ENCODE results near the gene POLE4.

Gene POLE4

GRCh38 chr2:74958274-74959105 lies at the start of gene POLE4:
POLE4 (plus strand) TSS chr2:74958643; CDS start chr2:74958680, 37 bp downstream.
- in situ Hi-C loops (cut with MboI; ENCODE audit: low sequenced_read_pairs): no loop called here

DNA sequence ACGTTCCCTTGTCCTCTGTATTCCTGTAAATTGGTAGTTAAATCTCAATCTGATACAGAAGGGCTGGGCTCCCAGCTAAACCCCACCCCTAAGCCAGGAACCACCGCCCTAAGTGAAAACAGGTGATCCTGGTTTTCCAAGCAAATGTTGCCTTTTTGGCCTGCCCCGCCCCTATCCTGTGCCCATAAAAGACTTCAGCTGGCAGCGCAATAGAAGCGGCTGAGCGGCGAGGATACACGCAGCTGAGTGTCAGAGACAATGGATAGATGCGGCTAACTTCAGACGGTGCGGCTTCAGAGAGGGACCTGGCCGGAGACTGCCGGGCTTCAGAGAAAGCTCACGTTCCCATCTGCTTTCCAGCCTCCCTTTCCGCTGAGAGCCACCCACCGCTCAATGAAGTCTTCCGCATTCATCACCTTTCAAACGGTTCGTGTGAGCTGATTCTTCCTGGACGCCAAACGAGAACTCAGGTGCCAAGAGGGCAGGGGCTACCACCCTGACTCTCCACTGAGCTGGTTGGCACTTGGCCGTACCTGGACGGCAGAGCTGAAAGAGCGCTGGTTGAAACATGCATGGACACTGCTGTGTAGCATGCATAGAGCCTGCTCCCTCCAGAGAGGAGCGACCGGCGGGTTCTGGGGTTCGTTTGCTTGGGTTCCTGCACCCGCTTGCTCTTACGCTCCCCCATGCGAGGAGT lies 49.5 kb upstream of the POLE4 start:
- in situ Hi-C loops (cut with MboI; ENCODE audit: low sequenced_read_pairs): no loop called here

GRCh38 chr2:74910245-74910644 lies 48.2 kb upstream of the POLE4 start:
- in situ Hi-C loops (cut with MboI; ENCODE audit: low sequenced_read_pairs): no loop called here

- in situ Hi-C loops (cut with MboI; ENCODE audit: low sequenced_read_pairs): no loop called here
Measured at GRCh38 chr2:74911061-74911460, 47.4 kb upstream of the POLE4 start.

DNA sequence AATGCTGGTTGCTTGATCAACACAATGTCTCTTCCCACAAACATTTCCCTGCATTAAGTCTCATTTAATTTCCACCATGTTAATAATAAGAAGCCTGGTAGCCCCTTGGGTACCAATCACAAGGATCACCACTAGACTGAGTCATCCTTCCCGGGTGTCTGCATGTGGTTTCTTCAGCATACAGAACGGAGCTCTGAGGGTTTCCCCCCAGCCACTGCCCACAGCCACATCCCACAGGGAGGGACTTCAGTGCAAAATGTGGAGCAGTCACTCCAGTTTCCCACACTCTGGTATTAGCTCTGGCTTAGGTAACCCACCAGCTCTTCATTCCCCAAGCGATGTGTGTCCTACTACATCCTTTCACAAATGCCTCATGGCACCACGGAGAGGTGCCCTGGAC lies 42.7 kb upstream of the POLE4 start:
- in situ Hi-C loops (cut with MboI; ENCODE audit: low sequenced_read_pairs): no loop called here

DNA sequence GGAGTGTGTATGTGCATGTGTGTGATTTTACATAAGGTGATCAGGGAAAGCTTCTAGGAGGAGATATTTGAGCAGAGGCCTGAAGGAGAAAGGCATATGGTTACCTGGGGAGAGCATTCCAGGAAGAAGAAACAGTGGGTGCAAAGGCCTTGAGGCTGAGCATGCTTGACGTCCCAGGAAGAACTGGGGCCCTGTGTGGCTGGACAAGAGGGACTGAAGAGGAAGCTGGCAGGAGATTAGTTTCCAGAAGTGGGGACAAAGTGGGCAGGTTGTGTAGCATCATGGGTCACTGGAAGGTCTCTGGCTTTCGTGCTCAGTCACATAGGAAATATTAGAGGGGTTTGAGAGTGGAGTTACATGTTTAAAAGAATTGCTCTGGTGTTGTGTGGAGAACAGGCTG lies 42.0 kb upstream of the POLE4 start:
- in situ Hi-C loops (cut with MboI; ENCODE audit: low sequenced_read_pairs): no loop called here

GRCh38 chr2:74917702-74918619 lies 40.5 kb upstream of the POLE4 start:
- in situ Hi-C loops (cut with MboI; ENCODE audit: low sequenced_read_pairs): no loop called here

DNA sequence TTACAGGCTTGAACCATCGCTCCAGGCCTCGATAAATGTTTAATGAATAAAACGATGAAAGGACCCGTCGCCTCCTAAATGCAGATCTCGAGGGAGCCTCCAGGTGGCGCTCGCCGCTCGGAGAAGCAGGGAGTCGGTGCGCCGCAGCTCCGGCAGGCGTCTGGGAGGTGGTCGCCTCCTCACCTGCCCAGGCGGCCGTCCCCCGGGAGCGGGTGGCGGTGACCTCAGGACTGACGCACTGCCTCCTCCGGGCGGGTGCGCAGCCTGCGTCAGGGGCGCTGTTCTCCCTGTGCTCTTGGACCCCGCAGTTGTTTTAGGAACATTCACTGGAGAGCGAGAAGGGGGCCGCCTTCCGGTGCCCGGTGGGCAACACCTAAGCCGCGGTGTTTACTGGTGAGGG lies 38.6 kb upstream of the POLE4 start:
- in situ Hi-C loops (cut with MboI; ENCODE audit: low sequenced_read_pairs): no loop called here

DNA sequence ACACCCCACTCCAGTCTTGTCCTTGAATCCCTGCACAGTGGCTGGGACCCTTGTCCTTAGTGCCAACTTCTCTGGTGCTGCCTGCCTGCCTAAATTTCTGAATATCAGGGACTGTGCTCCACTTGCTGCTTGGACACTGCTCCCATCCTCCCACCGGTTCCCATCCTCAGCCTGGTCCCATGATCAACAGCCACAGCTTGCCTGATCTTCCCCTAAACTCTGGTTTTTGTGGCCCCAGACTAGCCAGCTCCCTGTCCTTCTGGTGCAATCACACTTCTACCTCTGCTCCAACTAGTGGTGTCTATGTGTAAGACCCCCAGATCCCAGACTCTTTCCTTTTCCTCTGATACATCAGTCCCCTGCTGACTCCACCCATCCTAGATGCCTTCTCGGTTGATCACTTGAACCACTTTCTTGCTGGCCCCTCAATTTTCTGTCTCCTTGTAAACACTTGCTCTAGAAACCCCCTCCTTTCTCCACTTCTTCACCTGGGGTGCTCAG lies 37.2 kb upstream of the POLE4 start:
- in situ Hi-C loops (cut with MboI; ENCODE audit: low sequenced_read_pairs): no loop called here

GRCh38 chr2:74922592-74923227 lies 35.7 kb upstream of the POLE4 start:
- in situ Hi-C loops (cut with MboI; ENCODE audit: low sequenced_read_pairs): no loop called here

- in situ Hi-C loops (cut with MboI; ENCODE audit: low sequenced_read_pairs): no loop called here
Measured at GRCh38 chr2:74924463-74925265, 33.8 kb upstream of the POLE4 start.

GRCh38 chr2:74925361-74925786 lies 33.1 kb upstream of the POLE4 start:
- in situ Hi-C loops (cut with MboI; ENCODE audit: low sequenced_read_pairs): no loop called here

DNA sequence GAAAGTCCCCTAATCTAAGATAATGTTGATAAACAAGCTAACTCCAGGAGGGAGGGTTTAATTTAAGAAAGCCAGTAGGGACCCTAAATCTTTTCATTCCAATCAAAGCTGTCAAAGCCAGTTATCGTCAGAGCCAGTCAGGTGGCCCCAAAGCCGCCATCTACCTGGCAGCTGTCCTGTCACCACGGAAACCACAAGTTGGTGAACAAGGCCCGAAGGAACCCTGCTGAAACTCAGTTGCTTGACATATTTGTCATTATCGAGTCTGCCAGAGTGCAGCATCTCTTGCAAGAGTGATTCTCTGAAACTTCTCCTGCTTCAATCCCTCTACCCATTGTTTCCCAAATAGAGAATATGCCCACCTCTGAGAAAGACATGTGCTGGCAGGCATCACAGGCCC lies 30.8 kb upstream of the POLE4 start:
- in situ Hi-C loops (cut with MboI; ENCODE audit: low sequenced_read_pairs): no loop called here

DNA sequence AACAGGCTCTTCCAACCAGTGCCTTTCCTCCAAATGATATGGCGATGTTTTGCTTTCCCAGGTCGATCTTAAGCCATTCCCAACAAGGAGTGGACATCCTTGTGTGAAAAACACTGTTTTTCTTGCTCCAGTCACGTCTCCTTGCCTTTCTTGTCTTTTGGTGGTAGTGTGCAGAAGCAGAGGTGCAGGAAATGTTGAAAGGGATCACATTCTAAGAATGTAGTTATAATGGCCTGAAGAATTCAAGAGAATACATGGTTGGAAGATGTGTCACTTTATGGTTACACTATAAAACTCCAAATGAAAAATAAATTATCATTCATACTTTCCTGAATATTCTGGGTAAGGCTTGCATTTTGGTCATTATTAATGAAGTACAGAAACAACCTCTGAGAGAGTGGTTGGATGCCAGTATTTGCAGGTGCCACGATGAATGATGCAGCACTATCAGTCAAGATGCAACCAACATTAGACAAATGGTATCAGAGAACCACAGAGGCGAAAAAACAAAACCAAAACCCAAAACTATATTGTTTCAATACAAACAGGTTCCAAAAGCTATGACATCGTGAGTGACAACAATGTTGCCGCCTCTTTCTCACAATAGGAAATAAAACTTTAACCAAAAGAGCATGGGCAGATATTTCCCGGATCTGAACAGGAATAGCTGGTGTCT lies 27.5 kb upstream of the POLE4 start:
- in situ Hi-C loops (cut with MboI; ENCODE audit: low sequenced_read_pairs): no loop called here

DNA sequence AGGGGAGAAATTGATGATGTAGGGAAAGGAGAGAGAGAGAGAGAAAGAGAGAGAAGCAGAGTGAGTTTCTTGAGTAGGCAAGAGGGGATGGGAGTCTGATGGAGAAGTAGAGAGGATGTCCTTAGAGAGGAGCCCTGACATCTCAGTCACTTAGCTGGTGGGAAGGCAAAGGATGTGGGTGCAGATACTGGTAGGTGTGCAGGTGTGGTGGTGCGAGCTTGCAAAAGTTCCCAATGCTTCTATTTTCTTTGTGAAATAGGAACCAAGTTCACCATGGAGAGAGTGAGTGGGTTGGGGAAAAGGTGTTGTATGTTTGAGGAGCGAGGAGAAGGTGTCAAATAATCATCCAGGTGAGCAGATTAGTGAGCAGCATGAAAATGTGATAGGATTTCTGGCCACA lies 26.5 kb upstream of the POLE4 start:
- in situ Hi-C loops (cut with MboI; ENCODE audit: low sequenced_read_pairs): no loop called here

DNA sequence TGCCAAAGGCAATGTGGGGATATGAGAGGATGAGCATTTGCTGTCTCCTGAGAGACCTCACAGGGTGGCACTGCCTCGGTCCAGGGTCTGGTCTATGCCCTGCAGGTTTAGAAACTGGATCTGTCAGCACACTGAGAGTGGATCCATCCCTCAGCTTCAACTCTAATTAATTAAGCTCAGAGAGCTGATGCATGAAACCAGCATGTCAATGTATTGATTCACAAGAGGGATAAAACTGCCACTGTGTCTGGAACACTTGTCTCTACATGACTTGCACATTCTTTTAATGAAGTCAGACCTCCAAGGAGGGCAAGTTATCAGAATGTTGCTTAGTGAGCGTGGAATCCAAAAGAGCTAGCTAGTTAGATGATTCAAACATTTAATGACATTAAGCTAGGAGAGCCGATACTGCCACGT lies 22.5 kb upstream of the POLE4 start:
- in situ Hi-C loops (cut with MboI; ENCODE audit: low sequenced_read_pairs): no loop called here

GRCh38 chr2:74937221-74937880 lies 21.1 kb upstream of the POLE4 start:
- in situ Hi-C loops (cut with MboI; ENCODE audit: low sequenced_read_pairs): no loop called here

DNA sequence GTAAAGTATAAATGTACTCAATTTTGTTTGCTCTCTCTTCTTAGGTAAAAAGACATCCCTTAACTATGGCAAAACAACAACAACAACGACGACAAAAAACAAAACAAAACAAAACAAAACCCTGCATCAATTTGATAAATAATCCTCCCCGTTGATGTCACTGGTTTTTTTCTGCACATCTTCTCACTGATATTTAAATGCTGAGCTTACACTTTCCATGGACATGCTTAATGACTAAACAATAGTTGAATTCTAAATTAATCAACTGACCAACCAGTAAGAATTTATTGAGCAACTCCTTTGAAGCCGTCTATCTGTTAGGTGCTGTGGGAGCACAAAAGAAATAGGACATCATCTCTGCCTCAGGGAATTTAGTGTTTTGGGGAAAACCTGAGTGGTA lies 20.2 kb upstream of the POLE4 start:
- in situ Hi-C loops (cut with MboI; ENCODE audit: low sequenced_read_pairs): no loop called here

All from hTERT RPE-1 (cell line).